ENCODE results near the gene MEMO1.

DNA sequence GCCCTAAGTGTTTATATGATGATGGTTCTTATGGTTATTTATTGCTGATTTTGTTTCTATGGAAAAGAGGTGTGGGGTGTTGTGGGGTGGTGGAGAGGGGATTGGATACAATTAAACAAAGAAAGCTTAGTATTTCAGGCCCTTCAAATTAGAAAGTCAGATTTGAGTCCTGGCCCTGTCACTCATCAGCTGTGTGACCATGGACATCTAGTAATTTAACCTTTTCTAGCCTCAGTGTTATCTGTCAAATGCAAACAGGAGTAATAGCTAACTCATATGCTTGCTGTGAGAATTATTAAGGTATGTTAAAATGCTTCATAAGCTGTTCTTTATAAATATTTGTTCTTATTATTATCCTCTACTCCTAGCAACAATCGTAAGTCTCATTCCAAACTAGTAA is 2.1 kb upstream of the MEMO1 start:
- TF ChIP-seq CTCF (conservative IDR thresholded peaks at IDR 0.05; ENCODE audit: low read depth, low read length): no peak
- TF ChIP-seq EZH2 (IDR thresholded peaks at IDR 0.05; ENCODE audit: borderline replicate concordance, low read depth, low read length, poor library complexity, severe bottlenecking): no peak
